Progenitor cell of endocrine pancreas (in vitro differentiated cells): ENCODE results near the gene NOS1AP. TPM values are rescaled to one million over a fixed set of nuclear protein-coding genes. Genes with fewer than 3 reads are reported as not detected.

ENCODE experiments used
- DNase-seq: peaks from one replicate; pipeline ENCODE4 v3.0.0; 2021; ENCODE audit warnings: low spot score; ENCODE audit not compliant: unreplicated experiment
- H3K27ac Mint-ChIP-seq: 2 replicates; pipeline ENCODE4 v1.8.0; 2021; ENCODE audit warnings: mild to moderate bottlenecking, moderate library complexity, mixed read lengths
- H3K27me3 Mint-ChIP-seq: 2 replicates; pipeline ENCODE4 v1.8.0; 2021; ENCODE audit warnings: mixed read lengths
- H3K36me3 Mint-ChIP-seq: 2 replicates; pipeline ENCODE4 v1.8.0; 2022; ENCODE audit warnings: mixed read lengths; ENCODE audit not compliant: insufficient read depth
- H3K4me1 Mint-ChIP-seq: 2 replicates; pipeline ENCODE4 v1.8.0; 2021; ENCODE audit warnings: low read depth, mixed read lengths
- H3K4me3 Mint-ChIP-seq: 2 replicates; pipeline ENCODE4 v1.8.0; 2021; ENCODE audit warnings: low read depth, mild to moderate bottlenecking, moderate library complexity, mixed read lengths
- H3K9me3 Mint-ChIP-seq: 2 replicates; pipeline ENCODE4 v1.8.0; 2021; ENCODE audit warnings: low read depth, mixed read lengths
- total RNA-seq: library from RNA; stranded (reverse); gene quantifications from 2 replicates; pipeline ENCODE4 v1.2.1, GENCODE V29; 2021
- TF ChIP-seq, protein P1 (sequence below): fragments of 200-600 bp; sonication (generic); IDR thresholded peaks from one replicate; pipeline ENCODE4 v1.5.0; 2021; ENCODE audit warnings: antibody characterized with exemption, mild to moderate bottlenecking; ENCODE audit not compliant: unreplicated experiment

Gene NOS1AP
- total RNA-seq, 1 donor from 2014 or later: 5.6 TPM

DNA sequence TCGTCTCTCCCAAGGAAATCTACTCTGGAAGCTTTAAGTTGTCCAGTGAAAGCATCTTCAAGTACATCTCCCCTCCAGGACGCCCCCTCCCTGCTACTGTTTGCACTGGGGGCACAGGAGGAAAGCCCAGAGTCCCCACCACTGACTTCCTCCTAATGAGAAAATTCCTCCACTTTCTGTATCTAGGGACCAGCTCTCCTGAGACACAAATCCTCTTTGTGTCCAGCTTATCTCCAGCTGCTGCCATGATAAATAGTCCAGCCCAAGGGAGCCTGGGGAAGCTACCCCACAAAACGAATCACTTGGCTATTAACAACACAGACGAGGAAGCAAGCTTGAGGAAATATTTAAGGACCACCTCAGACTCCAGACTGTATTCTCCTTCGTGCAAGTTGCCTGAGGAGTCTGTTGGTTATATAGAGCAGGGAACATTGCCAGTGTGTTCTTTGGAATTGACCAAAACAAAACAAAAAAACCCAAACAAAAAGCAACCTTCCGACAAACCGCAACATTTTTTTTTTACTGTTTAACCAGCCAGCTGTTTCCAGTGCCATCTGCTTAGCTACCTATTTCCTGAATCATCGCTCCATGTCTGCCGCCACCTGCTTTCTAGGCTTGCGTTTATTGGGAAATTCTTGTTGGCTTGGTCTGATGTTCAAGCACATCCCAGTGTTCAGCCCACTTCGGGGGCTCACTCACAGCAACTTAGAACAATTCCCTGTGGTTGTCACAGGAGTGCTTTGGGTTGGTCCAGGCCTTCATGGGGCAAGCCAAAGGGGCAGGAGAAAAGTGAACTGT lies 319.7 kb downstream of the NOS1AP start:
- H3K27ac Mint-ChIP-seq: peak overlapping the region; percentile 35
- no peak for DNase-seq
- H3K4me1 Mint-ChIP-seq: peaks cover 20% of the 10 kb centered on the region
- no peaks in the 10 kb centered on the region for H3K9me3 Mint-ChIP-seq
- TF ChIP-seq, protein P1, sequence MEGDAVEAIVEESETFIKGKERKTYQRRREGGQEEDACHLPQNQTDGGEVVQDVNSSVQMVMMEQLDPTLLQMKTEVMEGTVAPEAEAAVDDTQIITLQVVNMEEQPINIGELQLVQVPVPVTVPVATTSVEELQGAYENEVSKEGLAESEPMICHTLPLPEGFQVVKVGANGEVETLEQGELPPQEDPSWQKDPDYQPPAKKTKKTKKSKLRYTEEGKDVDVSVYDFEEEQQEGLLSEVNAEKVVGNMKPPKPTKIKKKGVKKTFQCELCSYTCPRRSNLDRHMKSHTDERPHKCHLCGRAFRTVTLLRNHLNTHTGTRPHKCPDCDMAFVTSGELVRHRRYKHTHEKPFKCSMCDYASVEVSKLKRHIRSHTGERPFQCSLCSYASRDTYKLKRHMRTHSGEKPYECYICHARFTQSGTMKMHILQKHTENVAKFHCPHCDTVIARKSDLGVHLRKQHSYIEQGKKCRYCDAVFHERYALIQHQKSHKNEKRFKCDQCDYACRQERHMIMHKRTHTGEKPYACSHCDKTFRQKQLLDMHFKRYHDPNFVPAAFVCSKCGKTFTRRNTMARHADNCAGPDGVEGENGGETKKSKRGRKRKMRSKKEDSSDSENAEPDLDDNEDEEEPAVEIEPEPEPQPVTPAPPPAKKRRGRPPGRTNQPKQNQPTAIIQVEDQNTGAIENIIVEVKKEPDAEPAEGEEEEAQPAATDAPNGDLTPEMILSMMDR: no peak
- H3K36me3 Mint-ChIP-seq: no peaks in the 10 kb centered on the region
- H3K4me3 Mint-ChIP-seq: no peak overlapping the region
- H3K27me3 Mint-ChIP-seq: peaks cover 4% of the 10 kb centered on the region

DNA sequence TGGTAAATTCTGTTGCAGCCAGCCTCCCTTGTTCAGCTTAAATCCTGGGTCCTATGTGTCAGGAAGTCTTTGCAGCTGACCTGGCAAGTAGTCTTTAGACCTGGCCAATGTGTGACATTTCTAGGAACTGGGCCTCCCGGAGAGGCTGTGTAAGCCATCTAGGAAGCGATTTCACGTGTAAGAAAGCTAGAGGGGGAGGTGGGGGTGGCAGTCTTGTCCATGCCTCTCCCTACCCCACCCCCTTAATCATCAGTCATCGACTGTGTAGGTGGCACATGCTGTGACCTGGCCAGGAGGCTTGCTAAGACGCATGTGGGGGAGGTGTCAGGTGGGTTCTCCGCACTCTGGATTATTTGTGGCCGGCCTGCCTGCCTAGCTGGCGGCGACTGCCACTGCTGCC lies 320.5 kb downstream of the NOS1AP start:
- no peaks in the 10 kb centered on the region for H3K36me3 Mint-ChIP-seq
- H3K27ac Mint-ChIP-seq: no peak overlapping the region
- H3K4me3 Mint-ChIP-seq: no peak overlapping the region

DNA sequence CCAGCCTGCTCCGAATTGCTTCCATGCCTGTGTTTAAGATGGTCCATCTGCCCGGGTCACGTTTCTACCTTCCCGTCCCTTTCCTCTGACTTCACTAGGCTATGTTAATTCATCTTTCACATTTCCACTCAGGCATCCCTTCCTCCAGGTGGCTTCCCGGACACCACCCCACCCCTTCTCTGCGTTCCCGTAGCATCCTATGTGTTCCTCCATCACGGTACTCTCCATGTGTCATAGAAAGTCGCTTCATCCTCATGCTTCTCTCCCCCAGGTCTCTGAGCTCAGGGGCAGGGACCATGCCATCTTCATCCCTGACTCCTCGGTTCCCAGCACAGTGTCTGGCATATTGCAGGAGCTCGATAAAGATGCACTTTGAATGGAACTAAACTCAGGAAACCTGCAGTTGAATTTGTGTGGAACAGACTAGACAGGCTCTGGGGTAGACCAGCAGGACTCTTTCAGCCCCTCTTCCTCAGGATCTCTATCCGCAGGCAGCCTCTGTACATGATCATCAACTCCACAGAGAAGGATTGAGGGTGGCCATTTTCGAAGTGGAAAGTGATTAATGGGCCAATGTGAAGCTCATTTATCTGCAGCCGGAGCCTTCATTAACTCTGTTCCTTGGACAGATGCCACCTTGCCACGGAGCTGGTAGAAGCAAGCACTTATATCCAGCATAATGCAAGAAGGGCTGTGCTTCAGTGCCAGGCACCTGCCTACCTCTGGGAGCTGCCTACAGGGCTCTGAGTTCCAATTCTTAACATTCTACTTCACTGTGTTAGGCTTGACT lies 321.1 kb downstream of the NOS1AP start:
- TF ChIP-seq, protein P1: no peak
- no peaks in the 10 kb centered on the region for H3K36me3 Mint-ChIP-seq
- peaks cover 20% of the 10 kb centered on the region for H3K4me1 Mint-ChIP-seq
- H3K4me3 Mint-ChIP-seq: no peak overlapping the region
- no peak overlapping the region for H3K27ac Mint-ChIP-seq
- H3K27me3 Mint-ChIP-seq: peaks cover 4% of the 10 kb centered on the region
- no peak for DNase-seq
- no peaks in the 10 kb centered on the region for H3K9me3 Mint-ChIP-seq

More for the DNA sequence above, 320.5 kb downstream of the NOS1AP start:
- Mint-ChIP-seq H3K4me1 (peaks cover 20% of the 10 kb centered on the region), H3K9me3 (no peaks in the 10 kb centered on the region), H3K27me3 (peaks cover 4% of the 10 kb centered on the region)
- no peak for DNase-seq
- TF ChIP-seq, protein P1: no peak

DNA sequence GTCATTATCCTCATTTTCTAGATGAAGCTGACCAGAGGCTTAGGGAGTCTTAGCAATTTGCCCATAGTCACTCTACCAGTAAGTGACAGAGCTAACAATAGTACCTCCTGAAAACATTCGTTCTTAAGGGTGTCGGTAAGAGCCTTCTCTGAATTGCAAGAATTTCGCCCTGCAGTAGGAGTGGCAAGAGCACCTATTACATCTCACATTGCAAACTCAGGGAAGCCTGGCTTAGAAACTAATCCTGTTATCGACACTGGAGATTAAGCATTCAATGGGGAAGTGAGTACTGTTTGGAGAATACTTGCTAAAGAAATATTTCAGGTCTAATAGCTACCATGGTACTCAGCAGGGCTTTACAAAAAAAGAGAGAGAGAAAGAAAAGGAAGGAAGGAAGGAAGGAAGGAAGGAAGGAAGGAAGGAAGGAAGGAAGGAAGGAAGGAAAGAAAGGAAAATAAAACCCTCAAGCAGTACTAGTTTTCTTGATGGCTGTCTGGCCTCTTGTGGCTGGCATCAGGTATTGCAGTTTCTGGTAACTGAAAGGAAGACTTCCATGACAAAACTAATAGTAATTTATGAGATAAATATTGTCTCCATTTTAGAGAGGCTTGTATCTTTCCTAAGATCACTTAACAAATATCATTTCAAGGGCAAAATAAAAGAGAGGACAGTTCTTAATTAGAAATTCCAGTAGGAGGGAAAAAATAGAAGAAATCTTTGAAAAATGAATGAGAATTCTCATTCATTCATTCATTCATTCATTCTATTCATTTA lies 322.5 kb downstream of the NOS1AP start:
- H3K36me3 Mint-ChIP-seq: no peaks in the 10 kb centered on the region
- no peaks in the 10 kb centered on the region for H3K9me3 Mint-ChIP-seq
- TF ChIP-seq, protein P1: peak; percentile 76
- no peak overlapping the region for H3K4me3 Mint-ChIP-seq
- no peak for DNase-seq
- peaks cover 15% of the 10 kb centered on the region for H3K27me3 Mint-ChIP-seq
- peak overlapping the region; percentile 0 for H3K27ac Mint-ChIP-seq
- peaks cover 20% of the 10 kb centered on the region for H3K4me1 Mint-ChIP-seq
